GM18499 (cell line): ENCODE measurements around the gene TBC1D24.

Experiments used
- ATAC-seq: cut with Tn5 transposase; IDR thresholded peaks from one replicate; pipeline ENCODE4 v1.9.1; 2021; ENCODE audit warnings: moderate number of reproducible peaks; ENCODE audit not compliant: insufficient read depth, unreplicated experiment

The TBC1D24 gene

GRCh38 chr16:2467528-2468232 is 7.2 kb upstream of the TBC1D24 start:
- ATAC-seq = no peak

- ATAC-seq = no peak
These were observed 6.6 kb upstream of the TBC1D24 start for GRCh38 chr16:2468233-2468724.

GRCh38 chr16:2468725-2469398 is 6.1 kb upstream of the TBC1D24 start:
- ATAC-seq = no peak

GRCh38 chr16:2469399-2470233 is 5.3 kb upstream of the TBC1D24 start:
- ATAC-seq = no peak

GRCh38 chr16:2470234-2470601 is 4.7 kb upstream of the TBC1D24 start:
- ATAC-seq = no peak

- no peak for ATAC-seq
These were observed 4.3 kb upstream of the TBC1D24 start for GRCh38 chr16:2470603-2471015.

GRCh38 chr16:2471016-2471652 is 3.8 kb upstream of the TBC1D24 start, which contains the start of gene NTN3:
NTN3 (plus strand) TSS chr16:2471297; CDS start chr16:2471702, 405 bp downstream.
- no peak for ATAC-seq

- no peak for ATAC-seq
These were observed 3.1 kb upstream of the TBC1D24 start for GRCh38 chr16:2471653-2472487.

GRCh38 chr16:2472488-2472864 is 2.5 kb upstream of the TBC1D24 start:
- ATAC-seq = no peak

- no peak for ATAC-seq
These were observed 2.0 kb upstream of the TBC1D24 start for GRCh38 chr16:2472885-2473445.

GRCh38 chr16:2473446-2473926 is 1.4 kb upstream of the TBC1D24 start:
- ATAC-seq = no peak

- no peak for ATAC-seq
These were observed 689 bp upstream of the TBC1D24 start for GRCh38 chr16:2473999-2474876.

GRCh38 chr16:2475413-2476344 is 752 bp downstream of the TBC1D24 start:
- ATAC-seq = no peak

- ATAC-seq = no peak
These were observed 1.4 kb downstream of the TBC1D24 start for GRCh38 chr16:2476345-2476720.

- no peak for ATAC-seq
These were observed 1.8 kb downstream of the TBC1D24 start for GRCh38 chr16:2476741-2477140.

- no peak for ATAC-seq
These were observed 2.4 kb downstream of the TBC1D24 start for GRCh38 chr16:2477327-2477726.

GRCh38 chr16:2478279-2478678 is 3.4 kb downstream of the TBC1D24 start:
- ATAC-seq = no peak
